ENCODE data around the gene AGGF1.

The AGGF1 gene

DNA sequence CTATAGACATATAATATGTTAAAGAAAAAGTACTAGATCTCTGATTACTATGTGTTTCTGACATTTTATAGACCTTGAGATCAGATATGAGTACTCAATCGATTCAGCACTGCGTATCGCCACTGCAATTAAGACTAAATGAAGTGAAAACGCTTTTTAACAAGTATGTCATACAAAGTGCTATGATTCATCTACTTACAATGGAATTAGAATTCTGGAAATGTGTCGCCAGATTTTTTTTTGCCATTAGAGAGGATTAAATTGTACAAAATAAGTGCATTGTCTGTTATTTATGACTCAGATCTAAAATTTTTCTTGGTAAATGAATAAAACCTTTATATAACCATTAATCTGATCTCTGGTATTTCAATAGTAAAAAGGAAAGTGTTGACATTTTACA, 20.0 kb upstream of the AGGF1 start:
- TF ChIP-seq, protein P1, sequence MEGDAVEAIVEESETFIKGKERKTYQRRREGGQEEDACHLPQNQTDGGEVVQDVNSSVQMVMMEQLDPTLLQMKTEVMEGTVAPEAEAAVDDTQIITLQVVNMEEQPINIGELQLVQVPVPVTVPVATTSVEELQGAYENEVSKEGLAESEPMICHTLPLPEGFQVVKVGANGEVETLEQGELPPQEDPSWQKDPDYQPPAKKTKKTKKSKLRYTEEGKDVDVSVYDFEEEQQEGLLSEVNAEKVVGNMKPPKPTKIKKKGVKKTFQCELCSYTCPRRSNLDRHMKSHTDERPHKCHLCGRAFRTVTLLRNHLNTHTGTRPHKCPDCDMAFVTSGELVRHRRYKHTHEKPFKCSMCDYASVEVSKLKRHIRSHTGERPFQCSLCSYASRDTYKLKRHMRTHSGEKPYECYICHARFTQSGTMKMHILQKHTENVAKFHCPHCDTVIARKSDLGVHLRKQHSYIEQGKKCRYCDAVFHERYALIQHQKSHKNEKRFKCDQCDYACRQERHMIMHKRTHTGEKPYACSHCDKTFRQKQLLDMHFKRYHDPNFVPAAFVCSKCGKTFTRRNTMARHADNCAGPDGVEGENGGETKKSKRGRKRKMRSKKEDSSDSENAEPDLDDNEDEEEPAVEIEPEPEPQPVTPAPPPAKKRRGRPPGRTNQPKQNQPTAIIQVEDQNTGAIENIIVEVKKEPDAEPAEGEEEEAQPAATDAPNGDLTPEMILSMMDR (conservative IDR thresholded peaks at IDR 0.05; ENCODE audit: low read depth, low read length): no peak
- no peak overlapping the region for H3K9ac ChIP-seq
- no peak overlapping the region for H2AFZ ChIP-seq (ENCODE audit: low read depth)
- H3K27me3 ChIP-seq (ENCODE audit: insufficient read depth, low read depth): no peaks in the 10 kb centered on the region
- H4K20me1 ChIP-seq (ENCODE audit: insufficient read depth): no peaks in the 10 kb centered on the region
- no peak overlapping the region for H3K4me2 ChIP-seq
- H3K4me3 ChIP-seq (IDR thresholded peaks at IDR 0.05; ENCODE audit: insufficient read depth, low read depth, low read length): no peak overlapping the region
- H3K4me1 ChIP-seq (ENCODE audit: low read depth, poor library complexity, severe bottlenecking): no peaks in the 10 kb centered on the region
- H3K79me2 ChIP-seq (ENCODE audit: insufficient read depth, low read depth): no peaks in the 10 kb centered on the region
- no peak overlapping the region for H3K27ac ChIP-seq
- H3K36me3 ChIP-seq (ENCODE audit: insufficient read depth): no peaks in the 10 kb centered on the region

DNA sequence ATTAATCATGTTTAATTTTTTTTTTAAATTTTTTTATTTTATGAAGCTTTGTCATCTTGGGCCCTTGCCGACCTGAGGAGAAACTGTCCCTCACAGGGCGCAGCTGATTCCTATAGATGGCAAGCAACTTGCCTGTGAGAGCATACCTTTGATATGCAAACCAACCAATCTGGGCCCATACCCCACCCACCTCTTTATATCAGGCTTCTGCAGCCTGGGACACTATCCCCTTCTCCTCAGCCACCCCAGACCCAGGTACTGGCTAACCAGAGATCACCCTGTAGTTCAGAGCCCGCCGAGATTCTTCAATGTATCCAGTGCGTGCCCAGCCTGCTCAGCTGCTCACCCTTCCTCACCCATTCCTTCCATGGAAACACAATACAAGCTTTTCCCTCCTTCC, 18.7 kb upstream of the AGGF1 start:
- no peaks in the 10 kb centered on the region for H3K79me2 ChIP-seq (ENCODE audit: insufficient read depth, low read depth)
- H3K9ac ChIP-seq: no peak overlapping the region
- no peak overlapping the region for H3K27ac ChIP-seq
- no peak overlapping the region for H2AFZ ChIP-seq (ENCODE audit: low read depth)
- no peaks in the 10 kb centered on the region for H3K4me1 ChIP-seq (ENCODE audit: low read depth, poor library complexity, severe bottlenecking)
- H4K20me1 ChIP-seq (ENCODE audit: insufficient read depth): no peaks in the 10 kb centered on the region
- TF ChIP-seq, protein P1 (conservative IDR thresholded peaks at IDR 0.05; ENCODE audit: low read depth, low read length): no peak
- H3K27me3 ChIP-seq (ENCODE audit: insufficient read depth, low read depth): no peaks in the 10 kb centered on the region
- no peaks in the 10 kb centered on the region for H3K36me3 ChIP-seq (ENCODE audit: insufficient read depth)
- no peak overlapping the region for H3K4me2 ChIP-seq
- no peak overlapping the region for H3K4me3 ChIP-seq (IDR thresholded peaks at IDR 0.05; ENCODE audit: insufficient read depth, low read depth, low read length)

DNA sequence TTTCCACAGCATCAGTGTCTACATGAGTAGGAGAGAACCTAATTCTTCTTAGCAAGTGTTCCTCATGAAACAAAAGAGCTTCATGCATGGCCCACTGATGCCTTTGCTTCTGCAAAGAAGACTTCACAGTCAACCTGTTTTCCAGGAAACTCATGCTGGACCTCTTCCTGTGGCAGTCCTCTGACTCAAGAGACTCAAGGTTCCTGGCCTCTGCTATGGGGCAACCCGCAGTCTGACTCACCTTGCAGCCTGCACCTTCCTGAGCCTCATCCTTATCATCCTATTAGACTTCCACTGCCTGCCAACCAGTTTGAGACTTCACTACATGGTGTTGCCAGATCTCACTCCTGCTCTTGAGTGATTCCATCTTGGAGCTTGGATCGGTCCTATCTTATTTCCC, 17.6 kb upstream of the AGGF1 start:
- Histone ChIP-seq H3K79me2 (ENCODE audit: insufficient read depth, low read depth) (no peaks in the 10 kb centered on the region), H4K20me1 (ENCODE audit: insufficient read depth) (no peaks in the 10 kb centered on the region), H3K4me1 (ENCODE audit: low read depth, poor library complexity, severe bottlenecking) (no peaks in the 10 kb centered on the region), H3K27ac (no peak overlapping the region), H3K4me3 (IDR thresholded peaks at IDR 0.05; ENCODE audit: insufficient read depth, low read depth, low read length) (no peak overlapping the region), H3K4me2 (no peak overlapping the region), H3K27me3 (ENCODE audit: insufficient read depth, low read depth) (no peaks in the 10 kb centered on the region), H3K36me3 (ENCODE audit: insufficient read depth) (no peaks in the 10 kb centered on the region), H2AFZ (ENCODE audit: low read depth) (no peak overlapping the region), H3K9ac (no peak overlapping the region)
- TF ChIP-seq, protein P1 (conservative IDR thresholded peaks at IDR 0.05; ENCODE audit: low read depth, low read length): no peak

DNA sequence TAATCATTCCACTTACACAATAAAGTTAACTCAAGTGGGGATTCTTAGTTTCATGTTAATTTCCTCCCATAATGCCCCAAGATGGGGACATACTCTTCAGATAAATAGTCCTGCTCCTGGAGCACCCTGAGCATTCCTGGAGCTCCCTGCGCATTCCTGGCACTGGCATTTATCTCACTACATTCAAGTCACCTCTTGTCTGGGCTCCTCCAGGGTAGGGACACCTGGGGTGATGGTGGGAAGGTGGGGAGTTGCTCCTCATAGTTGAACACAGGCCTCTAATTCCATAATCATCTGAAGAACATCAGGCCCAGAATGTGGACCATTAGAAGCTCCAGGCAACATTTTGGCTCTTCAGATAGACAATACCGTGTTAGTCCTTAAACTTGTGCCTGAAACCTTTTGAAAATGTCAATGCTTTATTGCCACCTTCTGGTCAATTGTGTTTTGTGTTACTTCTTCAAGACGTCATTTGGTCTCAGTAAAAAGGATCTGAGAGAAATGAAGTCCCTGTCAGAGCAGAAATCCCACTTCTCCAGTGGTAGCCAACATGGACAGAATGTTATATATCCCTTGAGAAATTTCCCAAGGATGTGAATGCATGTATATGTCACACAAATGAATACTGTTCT, 14.2 kb upstream of the AGGF1 start:
- Histone ChIP-seq H3K4me1 (ENCODE audit: low read depth, poor library complexity, severe bottlenecking) (no peaks in the 10 kb centered on the region), H3K4me2 (no peak overlapping the region), H3K9ac (no peak overlapping the region), H3K27me3 (ENCODE audit: insufficient read depth, low read depth) (no peaks in the 10 kb centered on the region), H4K20me1 (ENCODE audit: insufficient read depth) (no peaks in the 10 kb centered on the region), H3K36me3 (ENCODE audit: insufficient read depth) (no peaks in the 10 kb centered on the region), H3K27ac (no peak overlapping the region), H3K4me3 (IDR thresholded peaks at IDR 0.05; ENCODE audit: insufficient read depth, low read depth, low read length) (no peak overlapping the region), H3K79me2 (ENCODE audit: insufficient read depth, low read depth) (no peaks in the 10 kb centered on the region), H2AFZ (ENCODE audit: low read depth) (no peak overlapping the region)
- TF ChIP-seq, protein P1 (conservative IDR thresholded peaks at IDR 0.05; ENCODE audit: low read depth, low read length): peak; percentile 68
